Mucosa of rectum (tissue), 2 donors: Measurements from ENCODE around the gene RTN4IP1.
"Not testable (repeated sequence)": the region's sequence is repeated elsewhere in the genome, so short reads cannot be mapped to it uniquely, and the experiment has no call there.

Experiments used
- H3K27ac ChIP-seq, 2 donors: one replicate each; pipeline ENCODE4 v1.7.0; 2013; ENCODE audit warnings: inconsistent platforms in 2 of 2, low read depth in 2 of 2, low read length in 2 of 2
- H3K27me3 ChIP-seq, 2 donors: one replicate each; pipeline ENCODE4 v1.7.0; 2013; ENCODE audit warnings: low read length in 2 of 2; ENCODE audit not compliant: control insufficient read depth in 2 of 2, insufficient read depth in 2 of 2
- H3K36me3 ChIP-seq, 2 donors: one replicate each; pipeline ENCODE4 v1.7.0; 2013; ENCODE audit warnings: low read length in 2 of 2; ENCODE audit not compliant: control insufficient read depth in 2 of 2, insufficient read depth in 2 of 2
- H3K4me1 ChIP-seq, 2 donors: one replicate each; pipeline ENCODE4 v1.7.0; 2013; ENCODE audit warnings: low read length in 2 of 2, mild to moderate bottlenecking in 1 of 2; ENCODE audit not compliant: control insufficient read depth in 2 of 2, insufficient read depth in 2 of 2
- H3K4me3 ChIP-seq, 2 donors: one replicate each; pipeline ENCODE4 v1.7.0; 2013; ENCODE audit warnings: low read length in 2 of 2
- H3K9ac ChIP-seq, 2 donors: one replicate each; pipeline ENCODE4 v1.7.0; 2013; ENCODE audit warnings: low read length in 2 of 2, low read depth in 1 of 2, mild to moderate bottlenecking in 1 of 2
- H3K9me3 ChIP-seq, 2 donors: one replicate each; pipeline ENCODE4 v1.7.0; 2013; ENCODE audit warnings: low read length in 2 of 2; ENCODE audit not compliant: control insufficient read depth in 2 of 2
- donor health status: healthy.
- donor health status: Normal muscosa, but diverticular disease.

Gene RTN4IP1

GRCh38 chr6:106588937-106589336 lies 40.4 kb downstream of the RTN4IP1 start:
- H3K36me3 ChIP-seq, result peaks cover 12 to 13% of the 10 kb centered on the region in 2 donors
- not testable (repeated sequence) for H3K4me1 ChIP-seq, H3K27me3 ChIP-seq, H3K27ac ChIP-seq, H3K4me3 ChIP-seq, H3K9me3 ChIP-seq, H3K9ac ChIP-seq

DNA sequence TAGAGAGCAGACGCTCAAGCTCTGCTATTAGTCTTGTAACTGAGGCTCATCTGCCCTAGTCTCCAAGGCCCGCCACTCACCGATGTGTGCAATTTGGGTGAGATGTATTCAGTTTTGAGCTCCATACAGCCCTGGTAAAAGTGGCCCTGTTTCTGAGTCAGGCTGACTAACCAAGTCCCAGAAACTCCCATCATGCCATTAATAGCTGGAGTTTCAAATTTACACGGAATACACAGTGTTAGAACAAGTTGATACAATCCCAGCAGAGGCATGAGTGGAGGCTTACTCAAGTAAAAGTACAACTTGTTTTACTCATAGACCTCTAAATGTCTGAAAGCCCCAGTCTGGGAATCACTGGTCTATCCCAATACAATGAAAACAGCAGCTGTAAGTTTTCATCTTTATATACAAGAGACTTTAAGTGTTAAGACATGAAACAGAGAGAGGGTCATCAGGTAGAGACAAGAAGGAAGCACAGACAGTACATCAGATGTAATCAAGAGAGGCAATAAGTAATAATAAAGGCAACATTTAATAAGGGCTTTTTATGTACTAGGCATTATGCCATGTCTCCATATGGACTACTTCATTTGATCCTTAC lies 42.4 kb downstream of the RTN4IP1 start:
- Histone ChIP-seq H3K4me3 (no peak overlapping the region), H3K36me3 (peaks cover 15 to 18% of the 10 kb centered on the region in 2 donors), H3K4me1 (no peaks in the 10 kb centered on the region), H3K27ac (no peak overlapping the region), H3K9me3 (no peaks in the 10 kb centered on the region), H3K9ac (no peak overlapping the region), H3K27me3 (no peaks in the 10 kb centered on the region)

- H3K36me3 ChIP-seq, result peaks cover 5 to 23% of the 10 kb centered on the region in 2 donors
- H3K4me3 ChIP-seq, result no peak overlapping the region
- H3K9me3 ChIP-seq, result no peaks in the 10 kb centered on the region
- H3K9ac ChIP-seq, result no peak overlapping the region
- H3K4me1 ChIP-seq, result no peaks in the 10 kb centered on the region
- no peaks in the 10 kb centered on the region for H3K27me3 ChIP-seq
- no peak overlapping the region for H3K27ac ChIP-seq
Measured at GRCh38 chr6:106581468-106581867, 47.8 kb downstream of the RTN4IP1 start.

GRCh38 chr6:106579281-106579680 lies 50.0 kb downstream of the RTN4IP1 start:
- H3K9ac ChIP-seq, result no peak overlapping the region
- H3K9me3 ChIP-seq, result no peaks in the 10 kb centered on the region
- H3K36me3 ChIP-seq, result peaks cover 12 to 23% of the 10 kb centered on the region in 2 donors
- no peak overlapping the region for H3K4me3 ChIP-seq
- no peaks in the 10 kb centered on the region for H3K27me3 ChIP-seq
- H3K4me1 ChIP-seq, result no peaks in the 10 kb centered on the region
- no peak overlapping the region for H3K27ac ChIP-seq

DNA sequence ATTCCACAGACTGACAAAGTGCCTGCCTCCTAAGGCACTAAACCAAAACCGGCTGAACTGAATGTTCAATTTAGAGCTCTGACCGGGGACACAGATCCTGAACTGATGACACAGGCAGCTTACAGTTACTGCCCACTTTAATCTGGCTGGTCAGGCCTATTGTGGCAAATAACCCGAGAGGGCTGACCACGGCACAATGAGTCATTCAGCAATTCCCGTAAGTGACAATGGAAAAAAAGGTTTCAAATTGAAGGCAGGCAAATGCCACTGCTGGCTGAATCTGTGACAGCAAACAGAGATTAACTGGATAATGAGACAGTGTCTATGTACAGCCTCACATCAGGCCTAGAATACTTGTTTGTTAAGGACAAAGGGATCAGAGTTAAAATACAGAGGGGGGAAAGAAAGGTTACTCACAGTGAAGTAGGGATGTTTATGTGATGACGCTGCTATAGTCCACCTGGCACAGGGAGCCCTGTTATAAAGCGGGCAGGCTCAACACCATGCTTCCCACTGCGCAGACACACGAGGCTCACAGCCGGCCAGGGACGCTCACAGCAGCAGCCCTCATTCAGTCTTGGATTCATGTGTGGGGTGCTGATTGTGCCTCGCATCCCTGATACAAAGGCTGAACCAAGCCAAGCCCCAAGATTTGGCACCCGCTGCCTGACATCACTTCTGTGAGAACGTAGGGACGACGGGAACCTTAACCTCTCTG lies 54.4 kb downstream of the RTN4IP1 start:
- H3K27ac ChIP-seq, result no peak overlapping the region
- no peaks in the 10 kb centered on the region for H3K27me3 ChIP-seq
- no peaks in the 10 kb centered on the region for H3K9me3 ChIP-seq
- no peaks in the 10 kb centered on the region for H3K4me1 ChIP-seq
- no peak overlapping the region for H3K4me3 ChIP-seq
- peaks cover 16 to 19% of the 10 kb centered on the region in 2 donors for H3K36me3 ChIP-seq
- no peak overlapping the region for H3K9ac ChIP-seq

DNA sequence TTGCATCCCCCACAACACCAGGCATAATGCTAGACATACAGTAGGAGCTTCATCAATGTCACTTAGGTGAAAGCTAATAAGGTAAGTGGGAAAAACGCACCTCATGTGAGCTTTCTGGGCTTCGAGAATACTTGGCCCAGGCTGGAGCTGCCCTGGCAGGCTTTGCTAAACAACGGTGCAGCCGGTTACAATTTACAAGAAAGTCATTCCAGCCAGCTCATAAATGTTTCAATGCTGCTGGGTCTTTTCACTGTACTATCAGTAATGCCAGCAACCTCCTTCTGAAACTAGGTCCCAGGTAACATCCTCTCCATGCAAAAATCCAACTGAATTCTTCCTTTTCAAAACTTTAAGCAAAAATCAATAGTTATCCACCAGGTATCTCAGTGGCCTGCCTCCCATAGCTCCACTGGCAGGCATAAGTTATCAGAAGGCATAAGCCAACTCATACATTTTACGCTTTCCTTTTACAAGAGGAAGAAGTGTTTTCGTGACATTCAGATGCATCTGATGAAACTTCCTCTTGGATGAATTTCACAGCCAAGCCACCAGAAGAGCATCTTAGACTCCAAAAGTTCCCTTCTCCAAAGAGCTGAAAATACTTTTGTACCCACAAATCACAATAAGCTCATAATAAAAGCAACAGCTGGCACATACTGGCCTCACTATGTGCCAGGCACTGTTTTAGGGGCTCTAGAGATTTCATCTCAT lies 56.3 kb downstream of the RTN4IP1 start:
- Histone ChIP-seq H3K27ac (no peak overlapping the region), H3K4me1 (no peaks in the 10 kb centered on the region), H3K36me3 (peaks cover 29 to 31% of the 10 kb centered on the region in 2 donors), H3K9me3 (no peaks in the 10 kb centered on the region), H3K9ac (no peak overlapping the region), H3K27me3 (no peaks in the 10 kb centered on the region), H3K4me3 (no peak overlapping the region)

- Histone ChIP-seq H3K9me3 (no peaks in the 10 kb centered on the region), H3K36me3 (peaks cover 30 to 36% of the 10 kb centered on the region in 2 donors), H3K9ac (no peak overlapping the region), H3K4me3 (no peak overlapping the region), H3K27me3 (no peaks in the 10 kb centered on the region), H3K4me1 (no peaks in the 10 kb centered on the region), H3K27ac (no peak overlapping the region)
Measured at GRCh38 chr6:106572436-106572835, 56.9 kb downstream of the RTN4IP1 start.

- Histone ChIP-seq H3K4me3 (no peak overlapping the region), H3K9me3 (no peaks in the 10 kb centered on the region), H3K36me3 (peaks cover 36 to 42% of the 10 kb centered on the region in 2 donors), H3K9ac (no peak overlapping the region), H3K27me3 (no peaks in the 10 kb centered on the region), H3K27ac (no peak overlapping the region), H3K4me1 (peaks cover 0 to 6% of the 10 kb centered on the region in 2 donors)
Measured at GRCh38 chr6:106569428-106569827, 59.9 kb downstream of the RTN4IP1 start.

- H3K27ac ChIP-seq, result no peak overlapping the region
- no peak overlapping the region for H3K4me3 ChIP-seq
- peaks cover 38 to 42% of the 10 kb centered on the region in 2 donors for H3K36me3 ChIP-seq
- H3K9me3 ChIP-seq, result no peaks in the 10 kb centered on the region
- H3K4me1 ChIP-seq, result peaks cover 0 to 6% of the 10 kb centered on the region in 2 donors
- no peak overlapping the region for H3K9ac ChIP-seq
- no peaks in the 10 kb centered on the region for H3K27me3 ChIP-seq
Measured at GRCh38 chr6:106568530-106568929, 60.8 kb downstream of the RTN4IP1 start.

DNA sequence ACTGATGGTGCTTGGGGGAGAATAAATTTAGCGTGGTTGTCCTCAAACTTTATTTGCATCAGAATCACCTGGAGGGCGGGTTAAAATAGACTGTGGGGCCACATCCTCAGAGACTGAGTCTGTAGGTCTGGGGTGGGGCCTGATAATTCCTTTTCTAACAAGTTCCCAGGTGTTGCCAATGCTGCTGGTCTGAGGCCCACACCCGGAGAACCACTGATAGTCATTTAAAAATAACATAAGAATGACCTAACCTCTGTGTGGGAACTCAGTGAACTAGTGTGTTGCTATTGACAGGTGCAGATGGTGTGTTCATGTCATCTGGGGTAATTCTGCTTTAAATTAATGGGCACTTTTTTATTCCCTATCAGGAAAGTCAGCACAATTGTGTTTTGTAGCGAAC lies 64.8 kb downstream of the RTN4IP1 start:
- H3K36me3 ChIP-seq, result peaks cover 43 to 51% of the 10 kb centered on the region in 2 donors
- no peak overlapping the region for H3K9ac ChIP-seq
- no peak overlapping the region for H3K27ac ChIP-seq
- no peak overlapping the region for H3K4me3 ChIP-seq
- H3K27me3 ChIP-seq, result no peaks in the 10 kb centered on the region
- peaks cover 0 to 6% of the 10 kb centered on the region in 2 donors for H3K4me1 ChIP-seq
- no peaks in the 10 kb centered on the region for H3K9me3 ChIP-seq
